Measurements from ENCODE around the gene SSBP2. TPM values are rescaled to one million over a fixed set of nuclear protein-coding genes. Genes with fewer than 3 reads are reported as not detected.

SSBP2 gene
- total and polyA plus RNA-seq, 2 donors (not counting 3 experiments of a cell fraction or from before 2014, with no cell fraction given): 9.6 to 11.5 TPM

- dilution Hi-C loops (cut with MboI; ENCODE audit: extremely low pct_ligation_motif_present, low sequenced_read_pairs): no loop called here
- BruUV-seq (replicated peaks): no TSS peak
These were observed 145.6 kb downstream of the SSBP2 start for GRCh38 chr5:81605299-81605698.

More at GRCh38 chr5:81605299-81605698, 145.6 kb downstream of the SSBP2 start:
- Histone ChIP-seq H3K27me3 (ENCODE audit: control insufficient read depth in 2 of 2, insufficient read depth in 2 of 2, low read length in 2 of 2) (no peaks in the 10 kb centered on the region), H3K36me3 (ENCODE audit: control insufficient read depth in 2 of 2, extremely low read depth in 1 of 2, insufficient read depth in 2 of 2, low read length in 2 of 2) (no peaks in the 10 kb centered on the region), H4K20me1 (replicated peaks; ENCODE audit: control insufficient read depth, extremely low read depth, insufficient read depth, low read length) (no peaks in the 10 kb centered on the region), H3K9ac (replicated peaks; ENCODE audit: extremely low read depth, insufficient read depth, low read length) (no peak overlapping the region), H3K9me3 (replicated peaks; ENCODE audit: control insufficient read depth, insufficient read depth, low read length) (no peaks in the 10 kb centered on the region), H3K9me1 (replicated peaks; ENCODE audit: control insufficient read depth, extremely low read depth, insufficient read depth, low read length) (no peaks in the 10 kb centered on the region), H3K4me2 (ENCODE audit: insufficient read depth, low read length) (no peak overlapping the region), H3K27ac (ENCODE audit: insufficient read depth, low read depth, low read length) (no peak overlapping the region), H2AFZ (ENCODE audit: low read depth, low read length) (no peak overlapping the region), H3K79me2 (ENCODE audit: control insufficient read depth, insufficient read depth, low read length) (no peaks in the 10 kb centered on the region), H3K4me3 (replicated peaks in 1 of 3; ENCODE audit: insufficient read depth in 1 of 3, low read depth in 1 of 3, low read length in 3 of 3) (no peak overlapping the region), H3K4me1 (ENCODE audit: control insufficient read depth, extremely low read depth, insufficient read depth, low read length) (peaks cover 16% of the 10 kb centered on the region)
- POLR2A ChIA-PET: no interaction called here
- CTCF ChIA-PET: no interaction called here
- FAIRE-seq: no peak
- no peak for TF ChIP-seq POLR2A (IDR thresholded peaks at IDR 0.05; ENCODE audit: low read depth, low read length)
- TF ChIP-seq JUN (IDR thresholded peaks at IDR 0.05; ENCODE audit: borderline replicate concordance, insufficient read depth, insufficient read length, low read depth): no peak
- TF ChIP-seq, protein P1, sequence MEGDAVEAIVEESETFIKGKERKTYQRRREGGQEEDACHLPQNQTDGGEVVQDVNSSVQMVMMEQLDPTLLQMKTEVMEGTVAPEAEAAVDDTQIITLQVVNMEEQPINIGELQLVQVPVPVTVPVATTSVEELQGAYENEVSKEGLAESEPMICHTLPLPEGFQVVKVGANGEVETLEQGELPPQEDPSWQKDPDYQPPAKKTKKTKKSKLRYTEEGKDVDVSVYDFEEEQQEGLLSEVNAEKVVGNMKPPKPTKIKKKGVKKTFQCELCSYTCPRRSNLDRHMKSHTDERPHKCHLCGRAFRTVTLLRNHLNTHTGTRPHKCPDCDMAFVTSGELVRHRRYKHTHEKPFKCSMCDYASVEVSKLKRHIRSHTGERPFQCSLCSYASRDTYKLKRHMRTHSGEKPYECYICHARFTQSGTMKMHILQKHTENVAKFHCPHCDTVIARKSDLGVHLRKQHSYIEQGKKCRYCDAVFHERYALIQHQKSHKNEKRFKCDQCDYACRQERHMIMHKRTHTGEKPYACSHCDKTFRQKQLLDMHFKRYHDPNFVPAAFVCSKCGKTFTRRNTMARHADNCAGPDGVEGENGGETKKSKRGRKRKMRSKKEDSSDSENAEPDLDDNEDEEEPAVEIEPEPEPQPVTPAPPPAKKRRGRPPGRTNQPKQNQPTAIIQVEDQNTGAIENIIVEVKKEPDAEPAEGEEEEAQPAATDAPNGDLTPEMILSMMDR (IDR thresholded peaks at IDR 0.05; ENCODE audit: extremely low read depth in 1 of 2, insufficient read depth in 1 of 2, low read depth in 1 of 2, low read length in 2 of 2): no peak
- TF ChIP-seq FOS (IDR thresholded peaks at IDR 0.05; ENCODE audit: borderline replicate concordance, insufficient read depth, low read length): no peak
- TF ChIP-seq GATA2 (IDR thresholded peaks at IDR 0.05; ENCODE audit: insufficient read depth, insufficient read length, low read depth, low read length): no peak
- no peak for TF ChIP-seq MYC (IDR thresholded peaks at IDR 0.05; ENCODE audit: low read depth, low read length)
- TF ChIP-seq POLR2AphosphoS5 (IDR thresholded peaks at IDR 0.05; ENCODE audit: insufficient read depth, low read depth, low read length): no peak
- TF ChIP-seq, protein P2, sequence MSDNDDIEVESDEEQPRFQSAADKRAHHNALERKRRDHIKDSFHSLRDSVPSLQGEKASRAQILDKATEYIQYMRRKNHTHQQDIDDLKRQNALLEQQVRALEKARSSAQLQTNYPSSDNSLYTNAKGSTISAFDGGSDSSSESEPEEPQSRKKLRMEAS (IDR thresholded peaks at IDR 0.05; ENCODE audit: insufficient read depth, insufficient read length): no peak
- TF ChIP-seq EZH2 (IDR thresholded peaks at IDR 0.05; ENCODE audit: borderline replicate concordance, low read depth, low read length, severe bottlenecking): no peak
- DNase-seq (ENCODE audit: low read depth, low spot score): no peak
- intact Hi-C loops (cut with micrococcal nuclease): loop anchor here (10.0 kb wide), 1 partner anchor 560 kb away; no protein-coding TSS in a partner anchor
